Gastrocnemius medialis (tissue), 4 donors: ENCODE data around the gene OR2J2.
"Not testable (repeated sequence)": the region's sequence is repeated elsewhere in the genome, so short reads cannot be mapped to it uniquely, and the experiment has no call there.

Source experiments
- CTCF ChIP-seq, 5 experiments: fragments of 450-650 bp in 3 of 5; fragments of 200-600 bp in 2 of 5; sonication (generic) in 2 of 5; IDR thresholded peaks in 4 of 5; conservative IDR thresholded peaks in 1 of 5; 1 replicate in 4 of 5; 2 replicates in 1 of 5; pipeline ENCODE4 v1.5.1; 2016 to 2019; ENCODE audit warnings: antibody characterized with exemption in 5 of 5, mild to moderate bottlenecking in 3 of 5, moderate library complexity in 3 of 5
- POLR2A ChIP-seq, 2 donors: fragments of 450-650 bp; IDR thresholded peaks; one replicate each; pipeline ENCODE4 v1.6.1; 2017; ENCODE audit warnings: antibody characterized with exemption in 2 of 2, mild to moderate bottlenecking in 2 of 2, moderate library complexity in 2 of 2

DNA sequence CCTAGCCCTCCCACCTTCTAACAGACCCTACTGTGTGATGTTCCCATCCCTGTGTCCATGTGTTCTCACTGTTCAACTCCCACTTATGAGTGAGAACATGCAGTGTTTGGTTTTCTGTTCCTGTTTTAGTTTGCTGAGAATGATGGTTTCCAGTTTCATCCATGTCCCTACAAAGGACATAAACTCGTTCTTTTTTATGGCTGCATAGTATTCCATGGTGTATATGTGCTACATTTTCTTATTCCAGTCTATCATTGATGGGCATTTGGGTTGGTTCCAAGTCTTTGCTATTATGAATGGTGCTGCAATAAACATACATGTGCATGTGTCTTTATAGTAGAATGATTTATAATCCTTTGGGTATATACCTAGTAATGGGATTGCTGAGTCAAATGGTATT, 18.0 kb downstream of the OR2J2 start:
- not testable (repeated sequence) for TF ChIP-seq POLR2A (IDR thresholded peaks at IDR 0.05); CTCF (IDR thresholded peaks at IDR 0.05 in 4 of 5, conservative IDR thresholded peaks at IDR 0.05 in 1 of 5)
